Ovary (tissue), 3 donors: ENCODE measurements around the gene LRP1-AS.

Source experiments
- CTCF ChIP-seq, 3 donors: fragments of 450-650 bp in 2 of 3; fragments of 200-600 bp in 1 of 3; IDR thresholded peaks; one replicate each; pipeline versions ENCODE4 v1.5.1 to v1.8.0; 2016 to 2022; ENCODE audit warnings: antibody characterized with exemption in 3 of 3, mild to moderate bottlenecking in 1 of 3
- POLR2A ChIP-seq: fragments of 450-650 bp; IDR thresholded peaks from one replicate; pipeline ENCODE4 v1.6.1; 2017; ENCODE audit warnings: antibody characterized with exemption, mild to moderate bottlenecking, moderate library complexity
- donor health status: DM: no; HTN: no; CAD: no.

- no peak for TF ChIP-seq CTCF (IDR thresholded peaks at IDR 0.05)
- TF ChIP-seq POLR2A, result no peak
Observed at GRCh38 chr12:57169046-57169795, 21.8 kb upstream of the LRP1-AS start.
